HepG2 (cell line): ENCODE results near the gene PTGES3. TPM values are rescaled to one million over a fixed set of nuclear protein-coding genes. Genes with fewer than 3 reads are reported as not detected.

ENCODE experiments used
- MBD4 ChIP-seq: IDR thresholded peaks from 2 replicates; pipeline ENCODE4 v1.6.1; 2012; ENCODE audit warnings: low read length, inconsistent platforms, borderline replicate concordance
- SIN3A ChIP-seq: IDR thresholded peaks from 2 replicates; pipeline ENCODE4 v1.6.1; 2011; ENCODE audit warnings: low read depth, mild to moderate bottlenecking, control low read depth, low read length, borderline replicate concordance
- ZNF549 ChIP-seq: sonication (generic); formaldehyde crosslinking; IDR thresholded peaks from 2 replicates; pipeline ENCODE4 v1.5.0; 2020; ENCODE audit warnings: missing genetic modification reagents
- polyA plus RNA-seq, 8 experiments: library from polyadenylated mRNA; depleted of rRNA in 3 of 8; stranded (reverse) in 7 of 8; unstranded in 1 of 8; fragments of >200 nt; fragmentation: Illumina TruSeq in 4 of 8; extraction: Trizol in 4 of 8; gene quantifications; 2 replicates each; pipeline versions ENCODE4 v1.2.1 to v1.2.3, GENCODE V29; 2011 to 2016; ENCODE audit warnings: low read depth in 4 of 8, missing spikeins in 1 of 8, mixed read lengths in 1 of 8; ENCODE audit not compliant: insufficient read depth in 1 of 8
- total RNA-seq, 5 experiments: library from RNA; depleted of rRNA; stranded (reverse); fragments of >200 nt; fragmentation: Illumina TruSeq; extraction: Trizol; gene quantifications; 2 replicates each; pipeline ENCODE4 v1.2.3, GENCODE V29; 2016; ENCODE audit warnings: low read depth in 1 of 5
- TF ChIP-seq, protein P1 (sequence below), 2 experiments: IDR thresholded peaks; 2 replicates each; pipeline ENCODE4 v1.6.1; 2011 to 2012; ENCODE audit warnings: low read length in 2 of 2, borderline replicate concordance in 1 of 2, low read depth in 1 of 2, mild to moderate bottlenecking in 1 of 2, moderate library complexity in 1 of 2
- TF ChIP-seq, protein P2 (sequence below): sonication (generic); formaldehyde crosslinking; conservative IDR thresholded peaks from 2 replicates; pipeline ENCODE4 v1.4.0; 2020; ENCODE audit warnings: missing genetic modification reagents
- TF ChIP-seq, protein P3 (sequence below): sonication (generic); formaldehyde crosslinking; IDR thresholded peaks from 2 replicates; pipeline ENCODE4 v1.4.0; 2020; ENCODE audit warnings: low read depth, missing genetic modification reagents

The PTGES3 gene
- total and polyA plus RNA-seq, 2 of the 13 experiments (the other 11 are each of a cell fraction or from before 2014, with no cell fraction given): 54.4 to 159 TPM

DNA sequence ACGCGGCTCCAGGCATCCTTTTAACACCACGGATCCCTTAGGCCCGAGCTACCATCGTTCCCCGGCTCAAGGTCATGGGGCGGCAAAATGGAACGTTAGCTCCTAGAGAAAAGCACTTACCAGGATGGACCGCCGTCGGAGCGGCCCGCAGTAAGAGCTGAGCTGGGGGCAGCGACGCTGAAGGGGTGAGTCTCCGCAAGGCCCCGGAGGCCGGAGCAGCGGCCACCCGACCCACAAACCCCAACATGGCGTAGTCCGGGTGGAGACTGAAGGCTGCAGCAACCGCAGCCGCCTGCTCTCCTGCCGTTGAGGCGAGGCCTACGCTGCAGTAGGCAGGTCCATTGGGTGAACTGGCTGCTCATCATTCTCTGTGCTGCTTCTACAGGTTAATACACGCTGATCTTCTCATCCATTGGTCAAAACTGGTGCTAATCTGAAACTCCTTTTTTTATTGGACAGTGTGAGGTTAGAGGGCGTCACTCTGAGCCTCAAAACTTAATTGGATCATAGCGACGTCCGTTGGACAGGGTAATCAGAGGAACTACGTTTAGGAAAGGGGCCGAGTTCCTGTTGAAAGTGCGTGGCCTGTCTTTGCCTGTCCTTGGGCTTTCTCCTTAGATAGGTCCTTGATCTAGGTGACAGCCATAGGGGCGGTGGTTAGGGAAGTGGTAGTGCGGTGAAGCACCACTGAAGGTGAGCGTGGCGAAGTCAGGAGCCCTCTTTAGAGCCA, 42.2 kb downstream of the PTGES3 start, which contains the start of gene ATP5F1B (continued):
- TF ChIP-seq, protein P1, sequence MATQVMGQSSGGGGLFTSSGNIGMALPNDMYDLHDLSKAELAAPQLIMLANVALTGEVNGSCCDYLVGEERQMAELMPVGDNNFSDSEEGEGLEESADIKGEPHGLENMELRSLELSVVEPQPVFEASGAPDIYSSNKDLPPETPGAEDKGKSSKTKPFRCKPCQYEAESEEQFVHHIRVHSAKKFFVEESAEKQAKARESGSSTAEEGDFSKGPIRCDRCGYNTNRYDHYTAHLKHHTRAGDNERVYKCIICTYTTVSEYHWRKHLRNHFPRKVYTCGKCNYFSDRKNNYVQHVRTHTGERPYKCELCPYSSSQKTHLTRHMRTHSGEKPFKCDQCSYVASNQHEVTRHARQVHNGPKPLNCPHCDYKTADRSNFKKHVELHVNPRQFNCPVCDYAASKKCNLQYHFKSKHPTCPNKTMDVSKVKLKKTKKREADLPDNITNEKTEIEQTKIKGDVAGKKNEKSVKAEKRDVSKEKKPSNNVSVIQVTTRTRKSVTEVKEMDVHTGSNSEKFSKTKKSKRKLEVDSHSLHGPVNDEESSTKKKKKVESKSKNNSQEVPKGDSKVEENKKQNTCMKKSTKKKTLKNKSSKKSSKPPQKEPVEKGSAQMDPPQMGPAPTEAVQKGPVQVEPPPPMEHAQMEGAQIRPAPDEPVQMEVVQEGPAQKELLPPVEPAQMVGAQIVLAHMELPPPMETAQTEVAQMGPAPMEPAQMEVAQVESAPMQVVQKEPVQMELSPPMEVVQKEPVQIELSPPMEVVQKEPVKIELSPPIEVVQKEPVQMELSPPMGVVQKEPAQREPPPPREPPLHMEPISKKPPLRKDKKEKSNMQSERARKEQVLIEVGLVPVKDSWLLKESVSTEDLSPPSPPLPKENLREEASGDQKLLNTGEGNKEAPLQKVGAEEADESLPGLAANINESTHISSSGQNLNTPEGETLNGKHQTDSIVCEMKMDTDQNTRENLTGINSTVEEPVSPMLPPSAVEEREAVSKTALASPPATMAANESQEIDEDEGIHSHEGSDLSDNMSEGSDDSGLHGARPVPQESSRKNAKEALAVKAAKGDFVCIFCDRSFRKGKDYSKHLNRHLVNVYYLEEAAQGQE (IDR thresholded peaks at IDR 0.05; ENCODE audit: borderline replicate concordance in 1 of 2, low read depth in 1 of 2, low read length in 2 of 2): peak in 1 of 2 experiments; percentile 75; a peak in 1 of 4 replicates
- TF ChIP-seq, protein P2, sequence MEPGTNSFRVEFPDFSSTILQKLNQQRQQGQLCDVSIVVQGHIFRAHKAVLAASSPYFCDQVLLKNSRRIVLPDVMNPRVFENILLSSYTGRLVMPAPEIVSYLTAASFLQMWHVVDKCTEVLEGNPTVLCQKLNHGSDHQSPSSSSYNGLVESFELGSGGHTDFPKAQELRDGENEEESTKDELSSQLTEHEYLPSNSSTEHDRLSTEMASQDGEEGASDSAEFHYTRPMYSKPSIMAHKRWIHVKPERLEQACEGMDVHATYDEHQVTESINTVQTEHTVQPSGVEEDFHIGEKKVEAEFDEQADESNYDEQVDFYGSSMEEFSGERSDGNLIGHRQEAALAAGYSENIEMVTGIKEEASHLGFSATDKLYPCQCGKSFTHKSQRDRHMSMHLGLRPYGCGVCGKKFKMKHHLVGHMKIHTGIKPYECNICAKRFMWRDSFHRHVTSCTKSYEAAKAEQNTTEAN: peak; percentile 50; the same call in 1 of the 2 replicates
- TF ChIP-seq, protein P3, sequence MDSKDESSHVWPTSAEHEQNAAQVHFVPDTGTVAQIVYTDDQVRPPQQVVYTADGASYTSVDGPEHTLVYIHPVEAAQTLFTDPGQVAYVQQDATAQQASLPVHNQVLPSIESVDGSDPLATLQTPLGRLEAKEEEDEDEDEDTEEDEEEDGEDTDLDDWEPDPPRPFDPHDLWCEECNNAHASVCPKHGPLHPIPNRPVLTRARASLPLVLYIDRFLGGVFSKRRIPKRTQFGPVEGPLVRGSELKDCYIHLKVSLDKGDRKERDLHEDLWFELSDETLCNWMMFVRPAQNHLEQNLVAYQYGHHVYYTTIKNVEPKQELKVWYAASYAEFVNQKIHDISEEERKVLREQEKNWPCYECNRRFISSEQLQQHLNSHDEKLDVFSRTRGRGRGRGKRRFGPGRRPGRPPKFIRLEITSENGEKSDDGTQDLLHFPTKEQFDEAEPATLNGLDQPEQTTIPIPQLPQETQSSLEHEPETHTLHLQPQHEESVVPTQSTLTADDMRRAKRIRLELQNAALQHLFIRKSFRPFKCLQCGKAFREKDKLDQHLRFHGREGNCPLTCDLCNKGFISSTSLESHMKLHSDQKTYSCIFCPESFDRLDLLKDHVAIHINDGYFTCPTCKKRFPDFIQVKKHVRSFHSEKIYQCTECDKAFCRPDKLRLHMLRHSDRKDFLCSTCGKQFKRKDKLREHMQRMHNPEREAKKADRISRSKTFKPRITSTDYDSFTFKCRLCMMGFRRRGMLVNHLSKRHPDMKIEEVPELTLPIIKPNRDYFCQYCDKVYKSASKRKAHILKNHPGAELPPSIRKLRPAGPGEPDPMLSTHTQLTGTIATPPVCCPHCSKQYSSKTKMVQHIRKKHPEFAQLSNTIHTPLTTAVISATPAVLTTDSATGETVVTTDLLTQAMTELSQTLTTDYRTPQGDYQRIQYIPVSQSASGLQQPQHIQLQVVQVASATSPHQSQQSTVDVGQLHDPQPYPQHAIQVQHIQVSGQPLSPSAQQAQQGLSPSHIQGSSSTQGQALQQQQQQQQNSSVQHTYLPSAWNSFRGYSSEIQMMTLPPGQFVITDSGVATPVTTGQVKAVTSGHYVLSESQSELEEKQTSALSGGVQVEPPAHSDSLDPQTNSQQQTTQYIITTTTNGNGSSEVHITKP (CRISPR knock-in tag): no peak
- TF ChIP-seq SIN3A: peak; percentile 92
- TF ChIP-seq ZNF549: no peak
- no peak for TF ChIP-seq MBD4
